Retinal pigment epithelial cell (primary cell): ENCODE measurements around the gene SH2D6.

Source experiments
- DNase-seq: peaks from one replicate; pipeline ENCODE4 v3.0.0-alpha.2; 2010; ENCODE audit warnings: low read depth
- H3K4me3 ChIP-seq: 2 replicates; pipeline ENCODE4 v1.5.1; 2011; ENCODE audit warnings: mild to moderate bottlenecking, low read length, control low read depth, moderate library complexity
- CTCF ChIP-seq: conservative IDR thresholded peaks from 2 replicates; pipeline ENCODE4 v1.5.1; 2011; ENCODE audit warnings: low read depth, low read length, control low read depth, inconsistent platforms

The SH2D6 gene

GRCh38 chr2:85452237-85452636 lies 33.7 kb downstream of the SH2D6 start:
- no peak overlapping the region for H3K4me3 ChIP-seq

GRCh38 chr2:85453571-85453970 lies 35.1 kb downstream of the SH2D6 start:
- DNase-seq = no peak
- no peak overlapping the region for H3K4me3 ChIP-seq
- TF ChIP-seq CTCF = no peak

More at GRCh38 chr2:85452237-85452636, 33.7 kb downstream of the SH2D6 start:
- no peak for DNase-seq
- TF ChIP-seq CTCF = no peak

GRCh38 chr2:85455552-85456090 lies 37.1 kb downstream of the SH2D6 start:
- no peak for DNase-seq
- no peak overlapping the region for H3K4me3 ChIP-seq
- TF ChIP-seq CTCF = peak; percentile 9

- no peak for TF ChIP-seq CTCF
- H3K4me3 ChIP-seq = no peak overlapping the region
- DNase-seq = no peak
These were observed 38.5 kb downstream of the SH2D6 start for GRCh38 chr2:85457043-85457442.

- H3K4me3 ChIP-seq = no peak overlapping the region
- no peak for TF ChIP-seq CTCF
- peak; percentile 86 for DNase-seq
These were observed 39.4 kb downstream of the SH2D6 start for GRCh38 chr2:85457877-85458316.

- DNase-seq = no peak
- no peak for TF ChIP-seq CTCF
- H3K4me3 ChIP-seq = no peak overlapping the region
These were observed 40.4 kb downstream of the SH2D6 start for GRCh38 chr2:85458601-85459563.
